H1 (cell line): Measurements from ENCODE around the gene HES2. TPM values are rescaled to one million over a fixed set of nuclear protein-coding genes. Genes with fewer than 3 reads are reported as not detected.

Experiments
- polyA plus RNA-seq, 7 experiments: library from polyadenylated mRNA; depleted of rRNA in 3 of 7; stranded (reverse) in 5 of 7; unstranded in 2 of 7; fragments of >200 nt in 5 of 7; fragments of 200-250 nt in 2 of 7; gene quantifications; 1 replicate in 5 of 7; 2 replicates in 1 of 7; 4 replicates in 1 of 7; pipeline versions ENCODE4 v1.2.1 to v1.2.3, GENCODE V29; 2011 to 2013; ENCODE audit warnings: missing spikeins in 2 of 7, mixed read lengths in 2 of 7
- total RNA-seq: library from RNA; stranded (reverse); fragmentation: NEBNext Ultra II Directional; extraction: Animal tissue kit (Norgen Biotek cat#: 25700); gene quantifications from 2 replicates; pipeline ENCODE4 v1.2.1, GENCODE V29; 2021
- TF ChIP-seq, protein P1 (sequence below): fragments of 300-600 bp; sonication (generic); IDR thresholded peaks from 2 replicates; pipeline ENCODE4 v1.7.1; 2012; ENCODE audit warnings: low read length, moderate library complexity, mild to moderate bottlenecking, inconsistent platforms; ENCODE audit not compliant: insufficient replicate concordance

HES2 gene
- total and polyA plus RNA-seq, 2 of the 8 experiments (the other 6 are each of a cell fraction or from before 2014, with no cell fraction given) = 0.15 to 0.53 TPM

DNA sequence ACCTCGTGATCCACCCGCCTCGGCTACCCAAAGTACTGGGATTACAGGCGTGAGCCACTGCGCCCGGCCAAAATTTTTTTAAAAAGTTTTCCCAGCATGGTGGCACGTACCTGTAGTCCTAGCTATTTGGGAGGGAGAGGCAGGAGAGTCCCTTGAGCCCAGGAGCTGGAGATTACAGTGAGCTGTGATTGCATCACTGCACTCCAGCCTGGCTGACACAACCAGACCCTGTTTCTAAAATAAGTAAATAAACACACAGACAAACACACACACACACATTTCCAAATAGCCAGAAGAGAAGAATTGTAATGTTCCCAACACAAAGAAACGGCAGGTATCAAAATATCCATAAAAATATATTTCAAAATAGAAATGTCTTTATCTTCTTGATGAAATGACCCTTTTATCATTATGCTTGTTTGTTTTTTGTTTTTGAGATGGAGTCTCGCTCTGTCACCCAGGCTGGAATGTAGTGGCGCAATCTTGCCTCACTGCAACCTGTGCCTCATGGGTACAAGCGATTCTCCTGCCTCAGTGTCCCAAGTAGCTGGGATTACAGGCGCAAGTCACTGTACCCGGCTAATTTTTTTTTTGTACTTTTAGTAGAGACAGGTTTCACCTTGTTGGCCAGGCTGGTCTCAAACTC, 9.3 kb downstream of the HES2 start (continued):
- TF ChIP-seq, protein P1, sequence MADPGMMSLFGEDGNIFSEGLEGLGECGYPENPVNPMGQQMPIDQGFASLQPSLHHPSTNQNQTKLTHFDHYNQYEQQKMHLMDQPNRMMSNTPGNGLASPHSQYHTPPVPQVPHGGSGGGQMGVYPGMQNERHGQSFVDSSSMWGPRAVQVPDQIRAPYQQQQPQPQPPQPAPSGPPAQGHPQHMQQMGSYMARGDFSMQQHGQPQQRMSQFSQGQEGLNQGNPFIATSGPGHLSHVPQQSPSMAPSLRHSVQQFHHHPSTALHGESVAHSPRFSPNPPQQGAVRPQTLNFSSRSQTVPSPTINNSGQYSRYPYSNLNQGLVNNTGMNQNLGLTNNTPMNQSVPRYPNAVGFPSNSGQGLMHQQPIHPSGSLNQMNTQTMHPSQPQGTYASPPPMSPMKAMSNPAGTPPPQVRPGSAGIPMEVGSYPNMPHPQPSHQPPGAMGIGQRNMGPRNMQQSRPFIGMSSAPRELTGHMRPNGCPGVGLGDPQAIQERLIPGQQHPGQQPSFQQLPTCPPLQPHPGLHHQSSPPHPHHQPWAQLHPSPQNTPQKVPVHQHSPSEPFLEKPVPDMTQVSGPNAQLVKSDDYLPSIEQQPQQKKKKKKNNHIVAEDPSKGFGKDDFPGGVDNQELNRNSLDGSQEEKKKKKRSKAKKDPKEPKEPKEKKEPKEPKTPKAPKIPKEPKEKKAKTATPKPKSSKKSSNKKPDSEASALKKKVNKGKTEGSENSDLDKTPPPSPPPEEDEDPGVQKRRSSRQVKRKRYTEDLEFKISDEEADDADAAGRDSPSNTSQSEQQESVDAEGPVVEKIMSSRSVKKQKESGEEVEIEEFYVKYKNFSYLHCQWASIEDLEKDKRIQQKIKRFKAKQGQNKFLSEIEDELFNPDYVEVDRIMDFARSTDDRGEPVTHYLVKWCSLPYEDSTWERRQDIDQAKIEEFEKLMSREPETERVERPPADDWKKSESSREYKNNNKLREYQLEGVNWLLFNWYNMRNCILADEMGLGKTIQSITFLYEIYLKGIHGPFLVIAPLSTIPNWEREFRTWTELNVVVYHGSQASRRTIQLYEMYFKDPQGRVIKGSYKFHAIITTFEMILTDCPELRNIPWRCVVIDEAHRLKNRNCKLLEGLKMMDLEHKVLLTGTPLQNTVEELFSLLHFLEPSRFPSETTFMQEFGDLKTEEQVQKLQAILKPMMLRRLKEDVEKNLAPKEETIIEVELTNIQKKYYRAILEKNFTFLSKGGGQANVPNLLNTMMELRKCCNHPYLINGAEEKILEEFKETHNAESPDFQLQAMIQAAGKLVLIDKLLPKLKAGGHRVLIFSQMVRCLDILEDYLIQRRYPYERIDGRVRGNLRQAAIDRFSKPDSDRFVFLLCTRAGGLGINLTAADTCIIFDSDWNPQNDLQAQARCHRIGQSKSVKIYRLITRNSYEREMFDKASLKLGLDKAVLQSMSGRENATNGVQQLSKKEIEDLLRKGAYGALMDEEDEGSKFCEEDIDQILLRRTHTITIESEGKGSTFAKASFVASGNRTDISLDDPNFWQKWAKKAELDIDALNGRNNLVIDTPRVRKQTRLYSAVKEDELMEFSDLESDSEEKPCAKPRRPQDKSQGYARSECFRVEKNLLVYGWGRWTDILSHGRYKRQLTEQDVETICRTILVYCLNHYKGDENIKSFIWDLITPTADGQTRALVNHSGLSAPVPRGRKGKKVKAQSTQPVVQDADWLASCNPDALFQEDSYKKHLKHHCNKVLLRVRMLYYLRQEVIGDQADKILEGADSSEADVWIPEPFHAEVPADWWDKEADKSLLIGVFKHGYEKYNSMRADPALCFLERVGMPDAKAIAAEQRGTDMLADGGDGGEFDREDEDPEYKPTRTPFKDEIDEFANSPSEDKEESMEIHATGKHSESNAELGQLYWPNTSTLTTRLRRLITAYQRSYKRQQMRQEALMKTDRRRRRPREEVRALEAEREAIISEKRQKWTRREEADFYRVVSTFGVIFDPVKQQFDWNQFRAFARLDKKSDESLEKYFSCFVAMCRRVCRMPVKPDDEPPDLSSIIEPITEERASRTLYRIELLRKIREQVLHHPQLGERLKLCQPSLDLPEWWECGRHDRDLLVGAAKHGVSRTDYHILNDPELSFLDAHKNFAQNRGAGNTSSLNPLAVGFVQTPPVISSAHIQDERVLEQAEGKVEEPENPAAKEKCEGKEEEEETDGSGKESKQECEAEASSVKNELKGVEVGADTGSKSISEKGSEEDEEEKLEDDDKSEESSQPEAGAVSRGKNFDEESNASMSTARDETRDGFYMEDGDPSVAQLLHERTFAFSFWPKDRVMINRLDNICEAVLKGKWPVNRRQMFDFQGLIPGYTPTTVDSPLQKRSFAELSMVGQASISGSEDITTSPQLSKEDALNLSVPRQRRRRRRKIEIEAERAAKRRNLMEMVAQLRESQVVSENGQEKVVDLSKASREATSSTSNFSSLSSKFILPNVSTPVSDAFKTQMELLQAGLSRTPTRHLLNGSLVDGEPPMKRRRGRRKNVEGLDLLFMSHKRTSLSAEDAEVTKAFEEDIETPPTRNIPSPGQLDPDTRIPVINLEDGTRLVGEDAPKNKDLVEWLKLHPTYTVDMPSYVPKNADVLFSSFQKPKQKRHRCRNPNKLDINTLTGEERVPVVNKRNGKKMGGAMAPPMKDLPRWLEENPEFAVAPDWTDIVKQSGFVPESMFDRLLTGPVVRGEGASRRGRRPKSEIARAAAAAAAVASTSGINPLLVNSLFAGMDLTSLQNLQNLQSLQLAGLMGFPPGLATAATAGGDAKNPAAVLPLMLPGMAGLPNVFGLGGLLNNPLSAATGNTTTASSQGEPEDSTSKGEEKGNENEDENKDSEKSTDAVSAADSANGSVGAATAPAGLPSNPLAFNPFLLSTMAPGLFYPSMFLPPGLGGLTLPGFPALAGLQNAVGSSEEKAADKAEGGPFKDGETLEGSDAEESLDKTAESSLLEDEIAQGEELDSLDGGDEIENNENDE = no peak
